Ishikawa (cell line): ENCODE data around the gene SCD5.

Source experiments
- CEBPB ChIP-seq: IDR thresholded peaks from 2 replicates; pipeline ENCODE4 v1.6.1; 2012
- EGR1 ChIP-seq: IDR thresholded peaks from 2 replicates; pipeline ENCODE4 v1.6.1; 2012
- EP300 ChIP-seq: IDR thresholded peaks from 2 replicates; pipeline ENCODE4 v1.6.1; 2012; ENCODE audit warnings: borderline replicate concordance
- FOXM1 ChIP-seq: IDR thresholded peaks from 2 replicates; pipeline ENCODE4 v1.6.1; 2012; ENCODE audit warnings: low read depth, borderline replicate concordance
- NFIC ChIP-seq: IDR thresholded peaks from 2 replicates; pipeline ENCODE4 v1.6.1; 2012
- RAD21 ChIP-seq: IDR thresholded peaks from 2 replicates; pipeline ENCODE4 v1.6.1; 2012; ENCODE audit warnings: low read depth
- REST ChIP-seq: IDR thresholded peaks from 2 replicates; pipeline ENCODE4 v1.6.1; 2012; ENCODE audit warnings: low read depth, mild to moderate bottlenecking
- TEAD4 ChIP-seq: IDR thresholded peaks from 2 replicates; pipeline ENCODE4 v1.6.1; 2012
- USF1 ChIP-seq: IDR thresholded peaks from 2 replicates; pipeline ENCODE4 v1.6.1; 2012
- YY1 ChIP-seq: IDR thresholded peaks from 2 replicates; pipeline ENCODE4 v1.6.1; 2012; ENCODE audit warnings: low read depth
- ZBTB7A ChIP-seq: IDR thresholded peaks from 2 replicates; pipeline ENCODE4 v1.6.1; 2012; ENCODE audit warnings: low read depth

GRCh38 chr4:82811392-82811791 lies 12.8 kb upstream of the SCD5 start:
- TF ChIP-seq YY1: no peak
- TF ChIP-seq EP300: no peak
- no peak for TF ChIP-seq CEBPB
- TF ChIP-seq RAD21: no peak
- TF ChIP-seq TEAD4: no peak
- no peak for TF ChIP-seq REST
- TF ChIP-seq USF1: no peak
- no peak for TF ChIP-seq NFIC
- TF ChIP-seq EGR1: no peak
- TF ChIP-seq ZBTB7A: no peak
- TF ChIP-seq FOXM1: no peak
